GM23338 (cell line): ENCODE results near the gene PPP5C. TPM values are rescaled to one million over a fixed set of nuclear protein-coding genes. Genes with fewer than 3 reads are reported as not detected.
A peak's percentile ranks its signal among the peaks of the same experiment; 100 is the strongest.

ENCODE experiments used
- ATAC-seq: fragments of 200-7000 bp; cut with Tn5 transposase; 3 replicates; pipeline ENCODE4 v1.9.1; 2020
- DNase-seq: peaks from one replicate; pipeline ENCODE4 v3.0.0-alpha.2; 2015; ENCODE audit warnings: low spot score
- H2AFZ ChIP-seq: fragments of 200-600 bp; sonication (generic); 2 replicates; pipeline ENCODE4 v1.8.0; 2016; ENCODE audit warnings: antibody characterized with exemption, mild to moderate bottlenecking, moderate library complexity
- H3F3A ChIP-seq: fragments of 200-600 bp; sonication (generic); replicated peaks from 2 replicates; pipeline ENCODE4 v1.8.0; 2017; ENCODE audit warnings: antibody characterized with exemption, mixed run types, low read depth
- H3K27ac ChIP-seq: fragments of 200-600 bp; sonication (generic); 2 replicates; pipeline ENCODE4 v1.6.1; 2016; ENCODE audit warnings: low read depth
- H3K27me3 ChIP-seq: fragments of 200-600 bp; sonication (generic); 2 replicates; pipeline ENCODE4 v1.8.0; 2016; ENCODE audit warnings: mild to moderate bottlenecking, mixed run types, moderate library complexity; ENCODE audit not compliant: insufficient read depth
- H3K36me3 ChIP-seq: fragments of 200-600 bp; sonication (generic); 2 replicates; pipeline ENCODE4 v1.8.0; 2016; ENCODE audit warnings: mild to moderate bottlenecking; ENCODE audit not compliant: insufficient read depth
- H3K4me1 ChIP-seq: fragments of 200-600 bp; sonication (generic); 2 replicates; pipeline ENCODE4 v1.8.0; 2016; ENCODE audit warnings: mild to moderate bottlenecking, moderate library complexity; ENCODE audit not compliant: insufficient read depth
- H3K4me2 ChIP-seq: fragments of 200-600 bp; sonication (generic); 2 replicates; pipeline ENCODE4 v1.7.1; 2017; ENCODE audit warnings: mixed run types
- H3K4me3 ChIP-seq: fragments of 200-600 bp; sonication (generic); 2 replicates; pipeline ENCODE4 v1.6.1; 2016; ENCODE audit warnings: mixed run types
- H3K79me2 ChIP-seq: fragments of 200-600 bp; sonication (generic); replicated peaks from 2 replicates; pipeline ENCODE4 v1.8.0; 2017; ENCODE audit warnings: mild to moderate bottlenecking; ENCODE audit not compliant: insufficient read depth
- H3K9me2 ChIP-seq: fragments of 200-600 bp; sonication (generic); 2 replicates; pipeline ENCODE4 v1.8.0; 2017; ENCODE audit not compliant: insufficient read depth
- H4K20me1 ChIP-seq: fragments of 200-600 bp; sonication (generic); replicated peaks from 2 replicates; pipeline ENCODE4 v1.8.0; 2017; ENCODE audit warnings: mild to moderate bottlenecking; ENCODE audit not compliant: insufficient read depth
- H3K27ac Mint-ChIP-seq: 2 replicates; pipeline ENCODE4 v1.8.0; 2020; ENCODE audit warnings: inconsistent platforms, mild to moderate bottlenecking, moderate library complexity, mixed read lengths
- H3K27me3 Mint-ChIP-seq: 3 replicates; pipeline ENCODE4 v1.8.0; 2022; ENCODE audit warnings: low read depth, mild to moderate bottlenecking, moderate library complexity, mixed read lengths, inconsistent platforms; ENCODE audit not compliant: insufficient read depth, poor library complexity
- H3K36me3 Mint-ChIP-seq: 3 replicates; pipeline ENCODE4 v1.8.0; 2021; ENCODE audit warnings: low read depth, mild to moderate bottlenecking, inconsistent platforms, moderate library complexity, mixed read lengths
- H3K4me1 Mint-ChIP-seq: 3 replicates; pipeline ENCODE4 v1.8.0; 2020; ENCODE audit warnings: mild to moderate bottlenecking, inconsistent platforms, mixed read lengths
- H3K4me3 Mint-ChIP-seq: 3 replicates; pipeline ENCODE4 v1.8.0; 2021; ENCODE audit warnings: moderate library complexity, mild to moderate bottlenecking, inconsistent platforms, mixed read lengths
- H3K9me3 Mint-ChIP-seq: 3 replicates; pipeline ENCODE4 v1.8.0; 2020; ENCODE audit warnings: moderate library complexity, mild to moderate bottlenecking, inconsistent platforms, mixed read lengths
- CREB1 ChIP-seq: fragments of 250-450 bp; sonication (Bioruptor Pico); IDR thresholded peaks from 2 replicates; pipeline ENCODE4 v1.5.0; 2020; ENCODE audit warnings: low read depth, mild to moderate bottlenecking, moderate library complexity
- CTCF ChIP-seq, 2 experiments: fragments of 200-600 bp in 1 of 2; sonication (generic) in 1 of 2; conservative IDR thresholded peaks; 2 replicates each; pipeline versions ENCODE4 v1.5.1 to v1.6.1; 2016 to 2017; ENCODE audit warnings: antibody characterized with exemption in 2 of 2, low read depth in 2 of 2, mild to moderate bottlenecking in 2 of 2, moderate library complexity in 1 of 2
- ETS1 ChIP-seq: IDR thresholded peaks from 2 replicates; pipeline ENCODE4 v1.6.1; 2016; ENCODE audit warnings: antibody characterized with exemption
- EZH2 ChIP-seq: fragments of 200-600 bp; sonication (generic); IDR thresholded peaks from one replicate; pipeline ENCODE4 v1.8.0; 2017; ENCODE audit warnings: antibody characterized with exemption, mild to moderate bottlenecking, low read depth; ENCODE audit not compliant: unreplicated experiment
- EZH2phosphoT487 ChIP-seq: fragments of 200-600 bp; sonication (generic); IDR thresholded peaks from one replicate; pipeline ENCODE4 v1.8.1; 2018; ENCODE audit warnings: antibody characterized with exemption; ENCODE audit not compliant: unreplicated experiment
- JUNB ChIP-seq: IDR thresholded peaks from one replicate; pipeline ENCODE4 v1.6.1; 2016; ENCODE audit warnings: antibody characterized with exemption; ENCODE audit not compliant: unreplicated experiment
- NANOG ChIP-seq: IDR thresholded peaks from 2 replicates; pipeline ENCODE4 v1.6.1; 2016; ENCODE audit warnings: antibody characterized with exemption, borderline replicate concordance
- REST ChIP-seq: IDR thresholded peaks from one replicate; pipeline ENCODE4 v1.6.1; 2018; ENCODE audit warnings: antibody characterized with exemption; ENCODE audit not compliant: unreplicated experiment
- STAT1 ChIP-seq: IDR thresholded peaks from one replicate; pipeline ENCODE4 v1.6.1; 2016; ENCODE audit warnings: antibody characterized with exemption; ENCODE audit not compliant: unreplicated experiment
- ZNF114 ChIP-seq: fragments of 250-450 bp; sonication (Bioruptor Pico); IDR thresholded peaks from 2 replicates; pipeline ENCODE4 v1.5.0; 2020; ENCODE audit warnings: mild to moderate bottlenecking, moderate library complexity
- ZNF462 ChIP-seq: fragments of 250-450 bp; sonication (Bioruptor Pico); IDR thresholded peaks from 2 replicates; pipeline ENCODE4 v1.5.0; 2020; ENCODE audit warnings: mild to moderate bottlenecking, moderate library complexity
- polyA plus RNA-seq: library from polyadenylated mRNA; unstranded; fragments of >200 nt; fragmentation: Nextera tagmentation; extraction: Ambion mirVana; gene quantifications from 2 replicates; pipeline ENCODE4 v1.2.1, GENCODE V29; 2016
- total RNA-seq: library from RNA; depleted of rRNA; stranded (reverse); fragments of >200 nt; shearing (Covaris generic); gene quantifications from 2 replicates; pipeline ENCODE4 v1.2.3, GENCODE V29; 2014

PPP5C gene
- total and polyA plus RNA-seq, 2 experiments from 2014 or later, result 51.6 to 123 TPM

GRCh38 chr19:46347985-46348384, 1.1 kb downstream of the PPP5C start (continued):
- TF ChIP-seq ZNF462, result no peak
- TF ChIP-seq CREB1 (CRISPR knock-in tag), result no peak
- no peak for TF ChIP-seq STAT1
- no peak for TF ChIP-seq ZNF114 (CRISPR knock-in tag)
- TF ChIP-seq NANOG, result no peak

GRCh38 chr19:46349311-46349993, 2.6 kb downstream of the PPP5C start:
- peak overlapping the region; percentile 41; the same call in 2 of the 3 replicates for H3K4me3 Mint-ChIP-seq
- no peak for ATAC-seq
- DNase-seq, result no peak
- TF ChIP-seq CTCF (conservative IDR thresholded peaks at IDR 0.05; ENCODE audit: low read depth in 2 of 2) (no peak), JUNB (no peak), EZH2 (no peak), ETS1 (no peak), NANOG (no peak), REST (no peak), ZNF114 (CRISPR knock-in tag) (no peak), EZH2phosphoT487 (no peak)
- Histone ChIP-seq H3K4me3 (no peak overlapping the region), H3F3A (no peaks in the 10 kb centered on the region), H2AFZ (no peak overlapping the region), H3K4me2 (peak overlapping the region; percentile 26; the same call in 1 of the 2 replicates), H3K27ac (no peak overlapping the region), H3K4me1 (peaks cover 26% of the 10 kb centered on the region), H4K20me1 (peaks cover 18% of the 10 kb centered on the region), H3K79me2 (peaks cover 58% of the 10 kb centered on the region), H3K9me2 (no peaks in the 10 kb centered on the region), H3K36me3 (peaks cover 6% of the 10 kb centered on the region; the same call in 1 of the 2 replicates), H3K27me3 (no peaks in the 10 kb centered on the region)
- peaks cover 16% of the 10 kb centered on the region for H3K27me3 Mint-ChIP-seq
- peaks cover 30% of the 10 kb centered on the region for H3K36me3 Mint-ChIP-seq
- H3K9me3 Mint-ChIP-seq, result peaks cover 3% of the 10 kb centered on the region; the same call in 1 of the 3 replicates
- H3K4me1 Mint-ChIP-seq, result peaks cover 43% of the 10 kb centered on the region
- H3K27ac Mint-ChIP-seq, result peak overlapping the region; percentile 5; the same call in 1 of the 2 replicates
